OCI-LY3 (cell line): ENCODE measurements around the gene TMEM87B.
"Not testable (repeated sequence)": the region's sequence is repeated elsewhere in the genome, so short reads cannot be mapped to it uniquely, and the experiment has no call there.

Experiments used
- H2AFZ ChIP-seq: fragments of 200-600, 300-600 bp; shearing (Covaris generic); 2 replicates; pipeline ENCODE4 v1.6.0; 2014; ENCODE audit warnings: antibody characterized with exemption, low read depth, low read length
- H3K27ac ChIP-seq: fragments of 200-600, 300-600 bp; sonication (generic); 2 replicates; pipeline ENCODE4 v1.5.1; 2014; ENCODE audit warnings: mild to moderate bottlenecking, low read length, moderate library complexity, mixed read lengths
- H3K27me3 ChIP-seq: fragments of 200-600, 300-600 bp; sonication (generic); 2 replicates; pipeline ENCODE4 v1.6.1; 2014; ENCODE audit warnings: low read depth, low read length, mixed read lengths
- H3K36me3 ChIP-seq: fragments of 200-600, 300-600 bp; sonication (generic); replicated peaks from 2 replicates; pipeline ENCODE3; 2014; ENCODE audit warnings: low read depth, low read length, mixed read lengths
- H3K4me1 ChIP-seq: fragments of 300-600, 200-600 bp; sonication (generic); 2 replicates; pipeline ENCODE4 v1.6.1; 2014; ENCODE audit warnings: low read length, mixed read lengths
- H3K4me2 ChIP-seq: fragments of 200-600, 300-600 bp; sonication (generic); 2 replicates; pipeline ENCODE4 v1.6.1; 2014; ENCODE audit warnings: low read length, mixed read lengths
- H3K4me3 ChIP-seq: fragments of 300-600, 200-600 bp; sonication (generic); 2 replicates; pipeline ENCODE4 v1.5.1; 2014; ENCODE audit warnings: antibody characterized with exemption, mild to moderate bottlenecking, low read length, moderate library complexity
- H3K79me2 ChIP-seq: fragments of 300-600, 200-600 bp; shearing (Covaris generic); 2 replicates; pipeline ENCODE4 v1.6.1; 2014; ENCODE audit warnings: mild to moderate bottlenecking, low read length, mixed read lengths
- H3K9ac ChIP-seq: fragments of 300-600, 200-600 bp; shearing (Covaris generic); 2 replicates; pipeline ENCODE4 v1.6.0; 2014; ENCODE audit warnings: mild to moderate bottlenecking, low read length, moderate library complexity
- H3K9me3 ChIP-seq: fragments of 200-600, 300-600 bp; shearing (Covaris generic); 2 replicates; pipeline ENCODE4 v1.6.1; 2014; ENCODE audit warnings: low read length, mixed read lengths; ENCODE audit not compliant: insufficient read depth
- H4K20me1 ChIP-seq: fragments of 200-600, 300-600 bp; sonication (generic); 2 replicates; pipeline ENCODE4 v1.6.1; 2016; ENCODE audit warnings: low read length, mixed read lengths; ENCODE audit not compliant: insufficient read depth
- EZH2phosphoT487 ChIP-seq: fragments of 200-600 bp; shearing (Covaris generic); IDR thresholded peaks from 2 replicates; pipeline ENCODE4 v1.6.1; 2018; ENCODE audit warnings: antibody characterized with exemption, mixed run types, low read depth
- TF ChIP-seq, protein P1 (sequence below): fragments of 200-600, 300-600 bp; sonication (generic); IDR thresholded peaks from 2 replicates; pipeline ENCODE4 v1.5.1; 2014; ENCODE audit warnings: antibody characterized with exemption, low read length, low read depth

TMEM87B gene

GRCh38 chr2:112137516-112138158 is 82.6 kb downstream of the TMEM87B start:
- Histone ChIP-seq H3K27me3 (no peaks in the 10 kb centered on the region), H3K9ac (no peak overlapping the region), H3K4me3 (no peak overlapping the region), H3K79me2 (no peaks in the 10 kb centered on the region), H3K4me2 (no peak overlapping the region), H3K27ac (no peak overlapping the region), H2AFZ (no peak overlapping the region), H3K36me3 (no peaks in the 10 kb centered on the region), H4K20me1 (no peaks in the 10 kb centered on the region), H3K9me3 (no peaks in the 10 kb centered on the region), H3K4me1 (no peaks in the 10 kb centered on the region)
- TF ChIP-seq, protein P1, sequence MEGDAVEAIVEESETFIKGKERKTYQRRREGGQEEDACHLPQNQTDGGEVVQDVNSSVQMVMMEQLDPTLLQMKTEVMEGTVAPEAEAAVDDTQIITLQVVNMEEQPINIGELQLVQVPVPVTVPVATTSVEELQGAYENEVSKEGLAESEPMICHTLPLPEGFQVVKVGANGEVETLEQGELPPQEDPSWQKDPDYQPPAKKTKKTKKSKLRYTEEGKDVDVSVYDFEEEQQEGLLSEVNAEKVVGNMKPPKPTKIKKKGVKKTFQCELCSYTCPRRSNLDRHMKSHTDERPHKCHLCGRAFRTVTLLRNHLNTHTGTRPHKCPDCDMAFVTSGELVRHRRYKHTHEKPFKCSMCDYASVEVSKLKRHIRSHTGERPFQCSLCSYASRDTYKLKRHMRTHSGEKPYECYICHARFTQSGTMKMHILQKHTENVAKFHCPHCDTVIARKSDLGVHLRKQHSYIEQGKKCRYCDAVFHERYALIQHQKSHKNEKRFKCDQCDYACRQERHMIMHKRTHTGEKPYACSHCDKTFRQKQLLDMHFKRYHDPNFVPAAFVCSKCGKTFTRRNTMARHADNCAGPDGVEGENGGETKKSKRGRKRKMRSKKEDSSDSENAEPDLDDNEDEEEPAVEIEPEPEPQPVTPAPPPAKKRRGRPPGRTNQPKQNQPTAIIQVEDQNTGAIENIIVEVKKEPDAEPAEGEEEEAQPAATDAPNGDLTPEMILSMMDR: no peak
- no peak for TF ChIP-seq EZH2phosphoT487

- no peak within 1 kb of the TSS for H3K27ac ChIP-seq
- no peaks in the 10 kb centered on the region for H3K27me3 ChIP-seq
Measured at GRCh38 chr2:112138159-112139032, 83.3 kb downstream of the TMEM87B start, which contains the start of gene FBLN7. FBLN7 (plus strand) TSS chr2:112138385; CDS start chr2:112138656, 271 bp downstream.

GRCh38 chr2:112139033-112139614 is 84.1 kb downstream of the TMEM87B start:
- H3K9ac ChIP-seq, H3K4me2 ChIP-seq, H3K27ac ChIP-seq, H3K9me3 ChIP-seq, H3K4me3 ChIP-seq, H4K20me1 ChIP-seq, H2AFZ ChIP-seq, H3K79me2 ChIP-seq, H3K27me3 ChIP-seq, H3K4me1 ChIP-seq, H3K36me3 ChIP-seq: not testable (repeated sequence)

More at GRCh38 chr2:112138159-112139032, 83.3 kb downstream of the TMEM87B start, which contains the start of gene FBLN7:
- Histone ChIP-seq H3K4me2 (no peak within 1 kb of the TSS), H3K79me2 (no peaks in the 10 kb centered on the region), H3K9ac (no peak within 1 kb of the TSS), H4K20me1 (no peaks in the 10 kb centered on the region), H3K36me3 (no peaks in the 10 kb centered on the region), H3K4me1 (no peaks in the 10 kb centered on the region), H3K9me3 (no peaks in the 10 kb centered on the region), H3K4me3 (no peak within 1 kb of the TSS), H2AFZ (no peak within 1 kb of the TSS)
- TF ChIP-seq, protein P1: no peak
- TF ChIP-seq EZH2phosphoT487: no peak

DNA sequence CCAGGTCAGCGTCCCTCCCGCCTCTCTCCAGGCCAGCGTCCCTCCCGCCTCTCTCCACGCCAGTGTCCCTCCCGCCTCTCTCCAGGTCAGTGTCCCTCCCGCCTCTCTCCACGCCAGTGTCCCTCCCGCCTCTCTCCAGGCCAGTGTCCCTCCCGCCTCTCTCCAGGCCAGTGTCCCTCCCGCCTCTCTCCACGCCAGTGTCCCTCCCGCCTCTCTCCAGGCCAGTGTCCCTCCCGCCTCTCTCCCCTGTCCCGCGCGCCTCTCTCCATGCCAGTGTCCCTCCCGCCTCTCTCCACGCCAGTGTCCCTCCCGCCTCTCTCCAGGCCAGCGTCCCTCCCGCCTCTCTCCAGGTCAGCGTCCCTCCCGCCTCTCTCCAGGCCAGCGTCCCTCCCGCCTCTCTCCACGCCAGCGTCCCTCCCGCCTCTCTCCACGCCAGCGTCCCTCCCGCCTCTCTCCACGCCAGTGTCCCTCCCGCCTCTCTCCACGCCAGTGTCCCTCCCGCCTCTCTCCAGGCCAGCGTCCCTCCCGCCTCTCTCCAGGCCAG is 84.7 kb downstream of the TMEM87B start:
- H3K36me3 ChIP-seq, H3K79me2 ChIP-seq, H2AFZ ChIP-seq, H3K9ac ChIP-seq, H4K20me1 ChIP-seq, H3K27ac ChIP-seq, H3K4me1 ChIP-seq, H3K27me3 ChIP-seq, H3K4me3 ChIP-seq, H3K4me2 ChIP-seq, H3K9me3 ChIP-seq: not testable (repeated sequence)
